HFFc6 (cell line): ENCODE results near the gene PLXDC2. TPM values are rescaled to one million over a fixed set of nuclear protein-coding genes. Genes with fewer than 3 reads are reported as not detected.
"Not testable (repeated sequence)": the region's sequence is repeated elsewhere in the genome, so short reads cannot be mapped to it uniquely, and the experiment has no call there.

Experiments used
- DNase-seq: peaks from one replicate; pipeline ENCODE4 v3.0.0-alpha.2; 2018
- H3K27ac Mint-ChIP-seq: 2 replicates; pipeline ENCODE4 v1.8.0; 2020; ENCODE audit warnings: mild to moderate bottlenecking, mixed read lengths
- H3K27me3 Mint-ChIP-seq: 2 replicates; pipeline ENCODE4 v1.8.0; 2021; ENCODE audit warnings: mild to moderate bottlenecking, moderate library complexity, mixed read lengths; ENCODE audit not compliant: insufficient read depth
- H3K36me3 Mint-ChIP-seq: 2 replicates; pipeline ENCODE4 v1.8.0; 2021; ENCODE audit warnings: low read depth, mixed read lengths
- H3K4me1 Mint-ChIP-seq: 2 replicates; pipeline ENCODE4 v1.8.0; 2020; ENCODE audit warnings: low read depth, mixed read lengths
- H3K4me3 Mint-ChIP-seq: 2 replicates; pipeline ENCODE4 v1.8.0; 2020; ENCODE audit warnings: mild to moderate bottlenecking, moderate library complexity, mixed read lengths
- H3K9me3 Mint-ChIP-seq: 2 replicates; pipeline ENCODE4 v1.8.0; 2020; ENCODE audit warnings: mild to moderate bottlenecking, mixed read lengths
- total RNA-seq, 6 experiments: library from RNA; stranded (reverse); fragmentation: NEBNext Ultra II Directional; extraction: Animal tissue kit (Norgen Biotek cat#: 25700); gene quantifications; 2 replicates in 1 of 6; 3 replicates in 5 of 6; pipeline ENCODE4 v1.2.3, GENCODE V29; 2021
- TF ChIP-seq, protein P1 (sequence below): fragments of 200-600 bp; sonication (generic); IDR thresholded peaks from 2 replicates; pipeline ENCODE4 v1.5.0; 2021; ENCODE audit warnings: antibody characterized with exemption, mild to moderate bottlenecking

PLXDC2 gene
- total RNA-seq, 6 experiments from 2014 or later, result 0.17 to 2.3 (median 0.36) TPM

GRCh38 chr10:19987931-19988330 lies 171.7 kb downstream of the PLXDC2 start:
- Mint-ChIP-seq H3K27ac (no peak overlapping the region), H3K4me3 (no peak overlapping the region), H3K36me3 (no peaks in the 10 kb centered on the region), H3K9me3 (peaks cover 19% of the 10 kb centered on the region; the same call in 1 of the 2 replicates), H3K4me1 (no peaks in the 10 kb centered on the region), H3K27me3 (no peaks in the 10 kb centered on the region)
- TF ChIP-seq, protein P1, sequence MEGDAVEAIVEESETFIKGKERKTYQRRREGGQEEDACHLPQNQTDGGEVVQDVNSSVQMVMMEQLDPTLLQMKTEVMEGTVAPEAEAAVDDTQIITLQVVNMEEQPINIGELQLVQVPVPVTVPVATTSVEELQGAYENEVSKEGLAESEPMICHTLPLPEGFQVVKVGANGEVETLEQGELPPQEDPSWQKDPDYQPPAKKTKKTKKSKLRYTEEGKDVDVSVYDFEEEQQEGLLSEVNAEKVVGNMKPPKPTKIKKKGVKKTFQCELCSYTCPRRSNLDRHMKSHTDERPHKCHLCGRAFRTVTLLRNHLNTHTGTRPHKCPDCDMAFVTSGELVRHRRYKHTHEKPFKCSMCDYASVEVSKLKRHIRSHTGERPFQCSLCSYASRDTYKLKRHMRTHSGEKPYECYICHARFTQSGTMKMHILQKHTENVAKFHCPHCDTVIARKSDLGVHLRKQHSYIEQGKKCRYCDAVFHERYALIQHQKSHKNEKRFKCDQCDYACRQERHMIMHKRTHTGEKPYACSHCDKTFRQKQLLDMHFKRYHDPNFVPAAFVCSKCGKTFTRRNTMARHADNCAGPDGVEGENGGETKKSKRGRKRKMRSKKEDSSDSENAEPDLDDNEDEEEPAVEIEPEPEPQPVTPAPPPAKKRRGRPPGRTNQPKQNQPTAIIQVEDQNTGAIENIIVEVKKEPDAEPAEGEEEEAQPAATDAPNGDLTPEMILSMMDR, result no peak
- DNase-seq, result no peak

- DNase-seq, result no peak
- Mint-ChIP-seq H3K27me3 (peaks cover 1% of the 10 kb centered on the region; the same call in 1 of the 2 replicates), H3K27ac (no peak overlapping the region), H3K4me3 (no peak overlapping the region), H3K9me3 (peaks cover 34% of the 10 kb centered on the region), H3K4me1 (no peaks in the 10 kb centered on the region), H3K36me3 (no peaks in the 10 kb centered on the region)
- TF ChIP-seq, protein P1, result no peak
These were observed 177.6 kb downstream of the PLXDC2 start for GRCh38 chr10:19993714-19994315.

DNA sequence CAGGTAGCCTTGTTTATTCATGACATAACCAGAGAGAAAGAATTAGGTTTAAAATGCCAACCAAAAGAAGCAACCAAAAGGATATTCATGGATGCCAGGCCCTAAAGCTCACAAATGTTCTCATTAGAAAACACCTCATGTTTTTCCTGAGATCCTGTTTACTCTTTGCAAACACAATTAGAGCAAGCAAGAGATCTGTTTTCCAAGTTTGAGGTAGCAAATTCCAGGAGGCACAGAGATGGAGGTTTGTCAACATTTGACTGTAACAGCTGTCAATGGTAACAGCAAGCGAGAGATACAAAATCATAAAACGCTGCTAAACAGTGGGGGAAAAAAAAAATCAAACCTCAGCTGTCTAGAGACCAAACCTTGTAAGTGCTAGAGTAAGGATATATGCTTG lies 182.2 kb downstream of the PLXDC2 start:
- peaks cover 1% of the 10 kb centered on the region; the same call in 1 of the 2 replicates for H3K27me3 Mint-ChIP-seq
- H3K4me1 Mint-ChIP-seq, result no peaks in the 10 kb centered on the region
- H3K4me3 Mint-ChIP-seq, result no peak overlapping the region
- no peak for DNase-seq
- no peak overlapping the region for H3K27ac Mint-ChIP-seq
- no peaks in the 10 kb centered on the region; the same call in 1 of the 2 replicates for H3K36me3 Mint-ChIP-seq
- TF ChIP-seq, protein P1, result no peak
- H3K9me3 Mint-ChIP-seq, result peaks cover 54% of the 10 kb centered on the region

- Mint-ChIP-seq H3K4me3 (no peak overlapping the region), H3K9me3 (peaks cover 58% of the 10 kb centered on the region), H3K27me3 (peaks cover 1% of the 10 kb centered on the region; the same call in 1 of the 2 replicates), H3K27ac (no peak overlapping the region), H3K36me3 (no peaks in the 10 kb centered on the region; the same call in 1 of the 2 replicates), H3K4me1 (no peaks in the 10 kb centered on the region)
- TF ChIP-seq, protein P1, result no peak
- no peak for DNase-seq
These were observed 183.2 kb downstream of the PLXDC2 start for GRCh38 chr10:19999431-19999830.

DNA sequence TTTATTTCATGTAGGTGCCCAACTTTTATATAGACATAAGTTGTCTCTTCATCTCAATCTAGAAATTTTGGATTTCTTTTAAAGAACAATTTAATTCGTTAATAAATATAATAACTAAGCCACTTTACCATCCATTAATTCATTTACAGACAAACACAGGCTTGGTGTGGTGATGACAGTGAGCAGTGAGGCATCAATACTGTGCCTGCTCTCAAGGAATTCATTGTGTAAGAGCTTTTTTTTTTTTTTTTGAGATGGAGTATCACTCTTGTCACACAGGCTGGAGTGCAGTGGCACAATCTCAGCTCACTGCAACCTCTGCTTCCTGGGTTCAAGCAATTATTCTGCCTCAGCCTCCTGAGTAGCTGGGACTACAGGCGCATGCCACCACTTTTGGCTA lies 185.8 kb downstream of the PLXDC2 start:
- not testable (repeated sequence) for H3K4me1 Mint-ChIP-seq, H3K4me3 Mint-ChIP-seq, H3K36me3 Mint-ChIP-seq, H3K27ac Mint-ChIP-seq, DNase-seq, H3K27me3 Mint-ChIP-seq
- peaks cover 62% of the 10 kb centered on the region for H3K9me3 Mint-ChIP-seq

DNA sequence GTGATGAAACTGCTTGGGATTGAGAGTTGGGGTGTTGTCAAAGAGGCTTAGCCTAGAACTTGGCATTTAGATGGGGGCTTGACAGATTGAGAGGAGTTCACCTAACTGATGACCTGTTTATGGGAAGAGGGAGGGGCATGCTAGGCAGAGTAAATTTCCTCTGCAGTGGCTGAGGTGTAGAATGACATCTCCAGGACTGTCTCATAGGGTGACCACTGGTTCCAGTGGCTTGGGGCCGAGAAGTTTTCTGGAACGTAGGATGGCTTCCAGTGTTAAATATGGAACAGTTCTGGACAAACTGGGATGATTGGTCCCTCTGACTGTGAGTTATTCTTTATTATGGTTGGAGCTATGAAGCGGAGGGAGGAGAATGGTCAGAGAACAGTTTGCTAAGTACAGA lies 186.4 kb downstream of the PLXDC2 start:
- TF ChIP-seq, protein P1, result no peak
- Mint-ChIP-seq H3K4me3 (no peak overlapping the region), H3K4me1 (no peaks in the 10 kb centered on the region), H3K9me3 (peaks cover 62% of the 10 kb centered on the region), H3K27me3 (no peaks in the 10 kb centered on the region), H3K36me3 (no peaks in the 10 kb centered on the region; the same call in 1 of the 2 replicates), H3K27ac (no peak overlapping the region)
- no peak for DNase-seq
